ENCODE results near the gene TMOD3. TPM values are rescaled to one million over a fixed set of nuclear protein-coding genes. Genes with fewer than 3 reads are reported as not detected.

Gene TMOD3
- total RNA-seq, 1 donor from 2014 or later: 51.0 TPM

- DNase-seq (ENCODE audit: low spot score): no peak
- Mint-ChIP-seq H3K27me3 (ENCODE audit: unreplicated experiment) (peaks cover 10% of the 10 kb centered on the region), H3K27ac (ENCODE audit: unreplicated experiment) (no peak overlapping the region), H3K9me3 (ENCODE audit: unreplicated experiment) (peaks cover 4% of the 10 kb centered on the region), H3K36me3 (ENCODE audit: low read depth, unreplicated experiment) (peaks cover 6% of the 10 kb centered on the region), H3K4me3 (ENCODE audit: unreplicated experiment) (no peak overlapping the region), H3K4me1 (ENCODE audit: unreplicated experiment) (peaks cover 3% of the 10 kb centered on the region)
- TF ChIP-seq CTCF (IDR thresholded peaks at IDR 0.05; ENCODE audit: unreplicated experiment): no peak
Measured at GRCh38 chr15:51825698-51826097, 3.8 kb upstream of the TMOD3 start.

GRCh38 chr15:51828621-51829375 lies 655 bp upstream of the TMOD3 start:
- no peaks in the 10 kb centered on the region for H3K36me3 Mint-ChIP-seq (ENCODE audit: low read depth, unreplicated experiment)
- no peak for DNase-seq (ENCODE audit: low spot score)
- TF ChIP-seq CTCF (IDR thresholded peaks at IDR 0.05; ENCODE audit: unreplicated experiment): no peak
- H3K27me3 Mint-ChIP-seq (ENCODE audit: unreplicated experiment): peaks cover 12% of the 10 kb centered on the region
- peak overlapping the region; percentile 77 for H3K27ac Mint-ChIP-seq (ENCODE audit: unreplicated experiment)
- H3K9me3 Mint-ChIP-seq (ENCODE audit: unreplicated experiment): no peaks in the 10 kb centered on the region
- H3K4me1 Mint-ChIP-seq (ENCODE audit: unreplicated experiment): peaks cover 18% of the 10 kb centered on the region
- H3K4me3 Mint-ChIP-seq (ENCODE audit: unreplicated experiment): peak overlapping the region; percentile 93

- Mint-ChIP-seq H3K4me3 (ENCODE audit: unreplicated experiment) (peak overlapping the region; percentile 99), H3K27ac (ENCODE audit: unreplicated experiment) (peak overlapping the region; percentile 87), H3K36me3 (ENCODE audit: low read depth, unreplicated experiment) (no peaks in the 10 kb centered on the region), H3K4me1 (ENCODE audit: unreplicated experiment) (peaks cover 18% of the 10 kb centered on the region), H3K27me3 (ENCODE audit: unreplicated experiment) (peaks cover 12% of the 10 kb centered on the region), H3K9me3 (ENCODE audit: unreplicated experiment) (no peaks in the 10 kb centered on the region)
- no peak for TF ChIP-seq CTCF (IDR thresholded peaks at IDR 0.05; ENCODE audit: unreplicated experiment)
- DNase-seq (ENCODE audit: low spot score): no peak
Measured at GRCh38 chr15:51830276-51830806, 888 bp downstream of the TMOD3 start.

GRCh38 chr15:51833772-51834171 lies 4.3 kb downstream of the TMOD3 start:
- Mint-ChIP-seq H3K27ac (ENCODE audit: unreplicated experiment) (no peak overlapping the region), H3K9me3 (ENCODE audit: unreplicated experiment) (no peaks in the 10 kb centered on the region), H3K27me3 (ENCODE audit: unreplicated experiment) (peaks cover 10% of the 10 kb centered on the region), H3K36me3 (ENCODE audit: low read depth, unreplicated experiment) (no peaks in the 10 kb centered on the region), H3K4me3 (ENCODE audit: unreplicated experiment) (no peak overlapping the region), H3K4me1 (ENCODE audit: unreplicated experiment) (peaks cover 33% of the 10 kb centered on the region)
- DNase-seq (ENCODE audit: low spot score): no peak
- TF ChIP-seq CTCF (IDR thresholded peaks at IDR 0.05; ENCODE audit: unreplicated experiment): no peak

DNA sequence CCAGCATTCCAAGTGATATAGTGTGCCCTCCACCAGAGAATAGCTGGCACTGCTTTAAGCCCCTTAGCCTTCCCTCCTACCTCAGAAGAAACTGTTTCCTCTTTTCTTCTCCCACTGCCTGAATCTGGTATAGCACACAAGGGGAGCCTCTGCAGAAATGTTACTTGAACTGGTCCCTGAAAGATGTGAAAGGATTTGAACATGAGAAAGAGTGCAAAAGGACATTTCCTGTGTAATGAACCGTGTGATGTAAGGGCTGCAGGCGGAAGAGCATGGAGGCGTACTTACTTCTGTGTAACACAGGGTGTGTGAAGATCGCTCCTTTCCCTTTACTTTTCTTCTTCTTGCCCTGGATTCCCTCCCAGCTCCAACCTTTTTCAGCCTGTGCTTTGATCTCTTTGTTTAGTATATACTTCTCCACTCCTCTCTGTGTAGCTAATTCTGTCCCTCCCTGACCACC lies 8.4 kb downstream of the TMOD3 start:
- Mint-ChIP-seq H3K9me3 (ENCODE audit: unreplicated experiment) (no peaks in the 10 kb centered on the region), H3K4me1 (ENCODE audit: unreplicated experiment) (peaks cover 29% of the 10 kb centered on the region), H3K36me3 (ENCODE audit: low read depth, unreplicated experiment) (no peaks in the 10 kb centered on the region), H3K4me3 (ENCODE audit: unreplicated experiment) (no peak overlapping the region), H3K27me3 (ENCODE audit: unreplicated experiment) (no peaks in the 10 kb centered on the region), H3K27ac (ENCODE audit: unreplicated experiment) (peak overlapping the region; percentile 53)
- no peak for DNase-seq (ENCODE audit: low spot score)
- no peak for TF ChIP-seq CTCF (IDR thresholded peaks at IDR 0.05; ENCODE audit: unreplicated experiment)

All from endothelial cell (in vitro differentiated cells).